GM12878 (cell line): ENCODE data around the gene FUT8. TPM values are rescaled to one million over a fixed set of nuclear protein-coding genes. Genes with fewer than 3 reads are reported as not detected.
A peak's percentile ranks its signal among the peaks of the same experiment; 100 is the strongest.

Experiments used
- ATAC-seq: fragments of 200-7000 bp; cut with Tn5 transposase; 3 replicates; pipeline ENCODE4 v1.9.1; 2020; ENCODE audit warnings: mild to moderate bottlenecking, moderate library complexity
- BruUV-seq: library from RNA; stranded (reverse); fragments of 400-500 nt; replicated peaks from 2 replicates; lab custom pipeline; 2021; lab: Mats Ljungman, UMichigan
- CTCF ChIA-PET: fragments of 300-600 bp; sonication (Branson Sonifier 250); formaldehyde crosslinking; extraction: SDS; loops from one replicate; lab custom pipeline; 2021; ENCODE audit warnings: inconsistent platforms; lab: Yijun Ruan, JAX
- POLR2A ChIA-PET: fragments of 350-600 bp; formaldehyde crosslinking; extraction: SDS; loops from one replicate; lab custom pipeline; 2021; ENCODE audit warnings: inconsistent platforms; lab: Charles Lee
- RAD21 ChIA-PET: fragments of 300-600 bp; sonication (Branson Sonifier 250); formaldehyde crosslinking; loops from one replicate; lab custom pipeline; 2023; ENCODE audit warnings: antibody characterized with exemption; ENCODE audit not compliant: unreplicated experiment; lab: Charles Lee
- SMC1A ChIA-PET: fragments of 300-600 bp; sonication (Branson Sonifier 250); formaldehyde crosslinking; loops from one replicate; lab custom pipeline; 2023; ENCODE audit not compliant: unreplicated experiment, uncharacterized antibody; lab: Charles Lee
- DNase-seq: peaks from one replicate; pipeline ENCODE4 v3.0.0-alpha.2; 2011; ENCODE audit warnings: low read depth, low spot score
- FAIRE-seq: peaks from 3 replicates; lab custom pipeline; 2011; peaks lifted over from hg19 to GRCh38; lab: Jason Lieb, UNC
- H2AFZ ChIP-seq: 2 replicates; pipeline ENCODE4 v1.6.0; 2011; ENCODE audit warnings: low read depth, low read length, control low read depth; ENCODE audit not compliant: control insufficient read depth
- H3K27ac ChIP-seq: 2 replicates; pipeline ENCODE4 v1.5.1; 2011; ENCODE audit warnings: control low read depth; ENCODE audit not compliant: control insufficient read depth, insufficient read depth
- H3K27me3 ChIP-seq, 2 experiments: replicated peaks in 1 of 2; 2 replicates each; pipeline versions ENCODE4 v1.6.0 to v1.6.1; 2011; ENCODE audit warnings: low read length in 1 of 2; ENCODE audit not compliant: control insufficient read depth in 2 of 2, insufficient read depth in 2 of 2
- H3K36me3 ChIP-seq, 2 experiments: 2 replicates each; pipeline ENCODE4 v1.5.1; 2011; ENCODE audit warnings: low read length in 1 of 2; ENCODE audit not compliant: control insufficient read depth in 2 of 2, insufficient read depth in 2 of 2
- H3K4me1 ChIP-seq: 2 replicates; pipeline ENCODE4 v1.6.1; 2011; ENCODE audit warnings: mild to moderate bottlenecking, low read length, moderate library complexity, mixed read lengths; ENCODE audit not compliant: control insufficient read depth, insufficient read depth
- H3K4me2 ChIP-seq: 2 replicates; pipeline ENCODE4 v1.6.0; 2011; ENCODE audit warnings: control low read depth; ENCODE audit not compliant: control insufficient read depth, insufficient read depth
- H3K4me3 ChIP-seq: fragments of 200-600 bp; sonication (generic); 2 replicates; pipeline ENCODE4 v1.5.1; 2016
- H3K79me2 ChIP-seq: 2 replicates; pipeline ENCODE4 v1.6.0; 2011; ENCODE audit warnings: low read length; ENCODE audit not compliant: control insufficient read depth, insufficient read depth
- H3K9ac ChIP-seq: 2 replicates; pipeline ENCODE4 v1.8.0; 2011; ENCODE audit warnings: low read length, control low read depth, mixed read lengths; ENCODE audit not compliant: control insufficient read depth, insufficient read depth
- H3K9me3 ChIP-seq: replicated peaks from 3 replicates; pipeline ENCODE4 v1.5.1; 2011; ENCODE audit warnings: mild to moderate bottlenecking, low read length; ENCODE audit not compliant: control insufficient read depth, insufficient read depth
- H4K20me1 ChIP-seq: 2 replicates; pipeline ENCODE4 v1.6.0; 2011; ENCODE audit not compliant: control insufficient read depth, insufficient read depth
- CHD2 ChIP-seq: IDR thresholded peaks from 2 replicates; pipeline ENCODE4 v1.6.1; 2011; ENCODE audit warnings: low read depth, low read length, improper control_type of control experiment, borderline replicate concordance
- FOXK2 ChIP-seq: fragments of 450-650 bp; IDR thresholded peaks from 2 replicates; pipeline ENCODE4 v1.6.1; 2017; ENCODE audit warnings: mild to moderate bottlenecking, moderate library complexity
- NRF1 ChIP-seq: conservative IDR thresholded peaks from 2 replicates; pipeline ENCODE4 v1.6.1; 2011; ENCODE audit warnings: mild to moderate bottlenecking, low read depth, low read length, improper control_type of control experiment
- SRF ChIP-seq, 2 experiments: IDR thresholded peaks; 2 replicates each; pipeline ENCODE4 v1.6.1; 2011; ENCODE audit warnings: low read depth in 2 of 2, low read length in 2 of 2, mild to moderate bottlenecking in 1 of 2, moderate library complexity in 1 of 2
- ZNF384 ChIP-seq: IDR thresholded peaks from 2 replicates; pipeline ENCODE4 v1.6.1; 2012; ENCODE audit warnings: low read depth, mild to moderate bottlenecking, low read length, improper control_type of control experiment, borderline replicate concordance
- WGBS: methylation state at CpG from one replicate; pipeline ENCODE4 v1.1.6; 2016; ENCODE audit warnings: low lambda C conversion rate; ENCODE audit not compliant: insufficient replicate concordance, insufficient coverage; ENCODE audit errors: missing lambda C conversion rate; 5-methylcytosine and 5-hydroxymethylcytosine counted together
- in situ Hi-C: fragments of 300-500 bp; cut with MboI; formaldehyde crosslinking; loops from 9 replicates; pipeline ENCODE4 v1.14.3; 2018; ENCODE audit warnings: mixed read lengths
- intact Hi-C: fragments of 100-400 bp; cut with micrococcal nuclease; formaldehyde crosslinking; loops from one replicate; pipeline ENCODE4 v1.14.2; 2022; ENCODE audit not compliant: unreplicated experiment
- polyA plus RNA-seq, 11 experiments: library from polyadenylated mRNA; depleted of rRNA in 4 of 11; unstranded in 6 of 11; stranded (reverse) in 5 of 11; fragments of >200 nt; fragmentation: Nextera tagmentation in 4 of 11; fragmentation: Illumina TruSeq in 1 of 11; extraction: Ambion mirVana in 4 of 11; extraction: Trizol in 1 of 11; gene quantifications; 1 replicate in 1 of 11; 2 replicates in 10 of 11; pipeline versions ENCODE4 v1.2.1 to v1.2.3, GENCODE V29; 2011 to 2016; ENCODE audit warnings: inconsistent platforms in 2 of 11, missing spikeins in 2 of 11, low read depth in 1 of 11
- total RNA-seq, 4 experiments: library from RNA; depleted of rRNA in 3 of 4; stranded (reverse); fragments of >200 nt in 3 of 4; fragmentation: Illumina TruSeq in 1 of 4; extraction: Trizol in 1 of 4; gene quantifications; 2 replicates each; pipeline versions ENCODE4 v1.2.1 to v1.2.3, GENCODE V29; 2013 to 2021
- TF ChIP-seq, protein P1 (sequence below): fragments of 450-650 bp; IDR thresholded peaks from 2 replicates; pipeline ENCODE4 v1.6.1; 2017; ENCODE audit warnings: borderline replicate concordance
- TF ChIP-seq, protein P2 (sequence below): fragments of 450-650 bp; IDR thresholded peaks from 2 replicates; pipeline ENCODE4 v1.6.1; 2017; ENCODE audit warnings: mild to moderate bottlenecking, moderate library complexity
- TF ChIP-seq, protein P3 (sequence below): fragments of 450-650 bp; formaldehyde crosslinking; IDR thresholded peaks from 2 replicates; pipeline ENCODE4 v1.4.0; 2020; ENCODE audit warnings: mild to moderate bottlenecking, moderate library complexity
- TF ChIP-seq, protein P4 (sequence below): fragments of 450-650 bp; IDR thresholded peaks from 2 replicates; pipeline ENCODE4 v1.6.1; 2016; ENCODE audit warnings: mild to moderate bottlenecking, moderate library complexity, borderline replicate concordance

Gene FUT8
- total and polyA plus RNA-seq, 10 of the 15 experiments (the other 5 are each of a cell fraction or from before 2014, with no cell fraction given): 21.3 to 106 (median 66.3) TPM

DNA sequence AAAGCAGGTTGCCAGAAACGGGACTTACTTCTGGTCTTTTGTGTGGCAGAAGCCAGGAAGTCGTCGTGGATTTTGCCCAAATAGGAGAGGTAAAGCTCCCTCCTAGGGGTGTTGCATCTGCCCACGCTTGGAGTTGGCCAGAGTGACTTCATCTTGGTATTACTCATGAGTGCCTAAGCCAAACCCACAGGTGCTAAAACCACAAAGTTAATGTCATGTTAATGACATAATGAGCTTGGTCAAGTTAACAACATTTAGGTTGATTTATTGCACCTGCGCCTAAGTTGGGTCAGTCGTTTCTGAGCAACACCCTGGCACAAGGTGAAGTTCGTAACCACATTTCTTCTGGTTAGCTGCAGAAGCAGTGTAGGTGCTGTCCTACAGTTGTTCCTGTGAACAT is 225.2 kb downstream of the FUT8 start:
- RAD21 ChIA-PET: interaction anchor here (0.8 to 1.1 kb wide), 2 partner anchors 95 to 334 kb away, joined by 3 read pairs; no protein-coding TSS in a partner anchor
- peak; percentile 98 for ATAC-seq
- POLR2A ChIA-PET: interaction anchor here (1.2 kb wide), 1 partner anchor 134 kb away, joined by 3 read pairs; no protein-coding TSS in a partner anchor
- TF ChIP-seq SRF (IDR thresholded peaks at IDR 0.05; ENCODE audit: low read depth in 2 of 2, low read length in 2 of 2) (peak; percentile 74 to 96), FOXK2 (no peak), ZNF384 (no peak), CHD2 (no peak), NRF1 (no peak)
- TF ChIP-seq, protein P1, sequence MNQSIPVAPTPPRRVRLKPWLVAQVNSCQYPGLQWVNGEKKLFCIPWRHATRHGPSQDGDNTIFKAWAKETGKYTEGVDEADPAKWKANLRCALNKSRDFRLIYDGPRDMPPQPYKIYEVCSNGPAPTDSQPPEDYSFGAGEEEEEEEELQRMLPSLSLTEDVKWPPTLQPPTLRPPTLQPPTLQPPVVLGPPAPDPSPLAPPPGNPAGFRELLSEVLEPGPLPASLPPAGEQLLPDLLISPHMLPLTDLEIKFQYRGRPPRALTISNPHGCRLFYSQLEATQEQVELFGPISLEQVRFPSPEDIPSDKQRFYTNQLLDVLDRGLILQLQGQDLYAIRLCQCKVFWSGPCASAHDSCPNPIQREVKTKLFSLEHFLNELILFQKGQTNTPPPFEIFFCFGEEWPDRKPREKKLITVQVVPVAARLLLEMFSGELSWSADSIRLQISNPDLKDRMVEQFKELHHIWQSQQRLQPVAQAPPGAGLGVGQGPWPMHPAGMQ: no peak
- TF ChIP-seq, protein P2, sequence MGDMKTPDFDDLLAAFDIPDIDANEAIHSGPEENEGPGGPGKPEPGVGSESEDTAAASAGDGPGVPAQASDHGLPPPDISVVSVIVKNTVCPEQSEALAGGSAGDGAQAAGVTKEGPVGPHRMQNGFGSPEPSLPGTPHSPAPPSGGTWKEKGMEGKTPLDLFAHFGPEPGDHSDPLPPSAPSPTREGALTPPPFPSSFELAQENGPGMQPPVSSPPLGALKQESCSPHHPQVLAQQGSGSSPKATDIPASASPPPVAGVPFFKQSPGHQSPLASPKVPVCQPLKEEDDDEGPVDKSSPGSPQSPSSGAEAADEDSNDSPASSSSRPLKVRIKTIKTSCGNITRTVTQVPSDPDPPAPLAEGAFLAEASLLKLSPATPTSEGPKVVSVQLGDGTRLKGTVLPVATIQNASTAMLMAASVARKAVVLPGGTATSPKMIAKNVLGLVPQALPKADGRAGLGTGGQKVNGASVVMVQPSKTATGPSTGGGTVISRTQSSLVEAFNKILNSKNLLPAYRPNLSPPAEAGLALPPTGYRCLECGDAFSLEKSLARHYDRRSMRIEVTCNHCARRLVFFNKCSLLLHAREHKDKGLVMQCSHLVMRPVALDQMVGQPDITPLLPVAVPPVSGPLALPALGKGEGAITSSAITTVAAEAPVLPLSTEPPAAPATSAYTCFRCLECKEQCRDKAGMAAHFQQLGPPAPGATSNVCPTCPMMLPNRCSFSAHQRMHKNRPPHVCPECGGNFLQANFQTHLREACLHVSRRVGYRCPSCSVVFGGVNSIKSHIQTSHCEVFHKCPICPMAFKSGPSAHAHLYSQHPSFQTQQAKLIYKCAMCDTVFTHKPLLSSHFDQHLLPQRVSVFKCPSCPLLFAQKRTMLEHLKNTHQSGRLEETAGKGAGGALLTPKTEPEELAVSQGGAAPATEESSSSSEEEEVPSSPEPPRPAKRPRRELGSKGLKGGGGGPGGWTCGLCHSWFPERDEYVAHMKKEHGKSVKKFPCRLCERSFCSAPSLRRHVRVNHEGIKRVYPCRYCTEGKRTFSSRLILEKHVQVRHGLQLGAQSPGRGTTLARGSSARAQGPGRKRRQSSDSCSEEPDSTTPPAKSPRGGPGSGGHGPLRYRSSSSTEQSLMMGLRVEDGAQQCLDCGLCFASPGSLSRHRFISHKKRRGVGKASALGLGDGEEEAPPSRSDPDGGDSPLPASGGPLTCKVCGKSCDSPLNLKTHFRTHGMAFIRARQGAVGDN: peak; percentile 70
- TF ChIP-seq, protein P3, sequence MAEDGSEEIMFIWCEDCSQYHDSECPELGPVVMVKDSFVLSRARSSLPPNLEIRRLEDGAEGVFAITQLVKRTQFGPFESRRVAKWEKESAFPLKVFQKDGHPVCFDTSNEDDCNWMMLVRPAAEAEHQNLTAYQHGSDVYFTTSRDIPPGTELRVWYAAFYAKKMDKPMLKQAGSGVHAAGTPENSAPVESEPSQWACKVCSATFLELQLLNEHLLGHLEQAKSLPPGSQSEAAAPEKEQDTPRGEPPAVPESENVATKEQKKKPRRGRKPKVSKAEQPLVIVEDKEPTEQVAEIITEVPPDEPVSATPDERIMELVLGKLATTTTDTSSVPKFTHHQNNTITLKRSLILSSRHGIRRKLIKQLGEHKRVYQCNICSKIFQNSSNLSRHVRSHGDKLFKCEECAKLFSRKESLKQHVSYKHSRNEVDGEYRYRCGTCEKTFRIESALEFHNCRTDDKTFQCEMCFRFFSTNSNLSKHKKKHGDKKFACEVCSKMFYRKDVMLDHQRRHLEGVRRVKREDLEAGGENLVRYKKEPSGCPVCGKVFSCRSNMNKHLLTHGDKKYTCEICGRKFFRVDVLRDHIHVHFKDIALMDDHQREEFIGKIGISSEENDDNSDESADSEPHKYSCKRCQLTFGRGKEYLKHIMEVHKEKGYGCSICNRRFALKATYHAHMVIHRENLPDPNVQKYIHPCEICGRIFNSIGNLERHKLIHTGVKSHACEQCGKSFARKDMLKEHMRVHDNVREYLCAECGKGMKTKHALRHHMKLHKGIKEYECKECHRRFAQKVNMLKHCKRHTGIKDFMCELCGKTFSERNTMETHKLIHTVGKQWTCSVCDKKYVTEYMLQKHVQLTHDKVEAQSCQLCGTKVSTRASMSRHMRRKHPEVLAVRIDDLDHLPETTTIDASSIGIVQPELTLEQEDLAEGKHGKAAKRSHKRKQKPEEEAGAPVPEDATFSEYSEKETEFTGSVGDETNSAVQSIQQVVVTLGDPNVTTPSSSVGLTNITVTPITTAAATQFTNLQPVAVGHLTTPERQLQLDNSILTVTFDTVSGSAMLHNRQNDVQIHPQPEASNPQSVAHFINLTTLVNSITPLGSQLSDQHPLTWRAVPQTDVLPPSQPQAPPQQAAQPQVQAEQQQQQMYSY (CRISPR knock-in tag): 0 out of 2 replicates have a peak, but pooled peaks have one; percentile 60
- TF ChIP-seq, protein P4, sequence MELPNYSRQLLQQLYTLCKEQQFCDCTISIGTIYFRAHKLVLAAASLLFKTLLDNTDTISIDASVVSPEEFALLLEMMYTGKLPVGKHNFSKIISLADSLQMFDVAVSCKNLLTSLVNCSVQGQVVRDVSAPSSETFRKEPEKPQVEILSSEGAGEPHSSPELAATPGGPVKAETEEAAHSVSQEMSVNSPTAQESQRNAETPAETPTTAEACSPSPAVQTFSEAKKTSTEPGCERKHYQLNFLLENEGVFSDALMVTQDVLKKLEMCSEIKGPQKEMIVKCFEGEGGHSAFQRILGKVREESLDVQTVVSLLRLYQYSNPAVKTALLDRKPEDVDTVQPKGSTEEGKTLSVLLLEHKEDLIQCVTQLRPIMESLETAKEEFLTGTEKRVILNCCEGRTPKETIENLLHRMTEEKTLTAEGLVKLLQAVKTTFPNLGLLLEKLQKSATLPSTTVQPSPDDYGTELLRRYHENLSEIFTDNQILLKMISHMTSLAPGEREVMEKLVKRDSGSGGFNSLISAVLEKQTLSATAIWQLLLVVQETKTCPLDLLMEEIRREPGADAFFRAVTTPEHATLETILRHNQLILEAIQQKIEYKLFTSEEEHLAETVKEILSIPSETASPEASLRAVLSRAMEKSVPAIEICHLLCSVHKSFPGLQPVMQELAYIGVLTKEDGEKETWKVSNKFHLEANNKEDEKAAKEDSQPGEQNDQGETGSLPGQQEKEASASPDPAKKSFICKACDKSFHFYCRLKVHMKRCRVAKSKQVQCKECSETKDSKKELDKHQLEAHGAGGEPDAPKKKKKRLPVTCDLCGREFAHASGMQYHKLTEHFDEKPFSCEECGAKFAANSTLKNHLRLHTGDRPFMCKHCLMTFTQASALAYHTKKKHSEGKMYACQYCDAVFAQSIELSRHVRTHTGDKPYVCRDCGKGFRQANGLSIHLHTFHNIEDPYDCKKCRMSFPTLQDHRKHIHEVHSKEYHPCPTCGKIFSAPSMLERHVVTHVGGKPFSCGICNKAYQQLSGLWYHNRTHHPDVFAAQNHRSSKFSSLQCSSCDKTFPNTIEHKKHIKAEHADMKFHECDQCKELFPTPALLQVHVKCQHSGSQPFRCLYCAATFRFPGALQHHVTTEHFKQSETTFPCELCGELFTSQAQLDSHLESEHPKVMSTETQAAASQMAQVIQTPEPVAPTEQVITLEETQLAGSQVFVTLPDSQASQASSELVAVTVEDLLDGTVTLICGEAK: no peak

More for the DNA sequence above, 225.2 kb downstream of the FUT8 start:
- BruUV-seq: no TSS peak
- peaks cover 11% of the 10 kb centered on the region for H3K4me1 ChIP-seq
- no peak overlapping the region for H3K27ac ChIP-seq
- no peaks in the 10 kb centered on the region for H4K20me1 ChIP-seq
- ChIA-PET SMC1A (interaction anchor here (0.6 to 1.3 kb wide), 9 partner anchors 10 to 353 kb away, joined by 3 to 4 read pairs (median 3); no protein-coding TSS in a partner anchor), CTCF (interaction anchor here (1.3 to 1.5 kb wide), 2 partner anchors 187 to 223 kb away, joined by 3 to 6 read pairs; no protein-coding TSS in a partner anchor)
- no peak overlapping the region for H3K9ac ChIP-seq
- no peak overlapping the region for H2AFZ ChIP-seq
- no peak overlapping the region for H3K4me3 ChIP-seq
- FAIRE-seq (peak; percentile 96), DNase-seq (peak; percentile 72)
- peak overlapping the region; percentile 33 for H3K4me2 ChIP-seq
- intact Hi-C loops (loop anchor here (10.0 kb wide), 1 partner anchor 187 kb away; no protein-coding TSS in a partner anchor), in situ Hi-C loops (no loop called here)
- H3K79me2 ChIP-seq: peaks cover 7% of the 10 kb centered on the region
- peaks cover 5% of the 10 kb centered on the region; the same call in 2 of the 3 replicates for H3K9me3 ChIP-seq
- WGBS: 36% methylated on average over 7 of the region's 7 CpGs
- no peaks in the 10 kb centered on the region for H3K36me3 ChIP-seq
- no peaks in the 10 kb centered on the region for H3K27me3 ChIP-seq
